ENCODE data around the gene PHB1.

The PHB1 gene

DNA sequence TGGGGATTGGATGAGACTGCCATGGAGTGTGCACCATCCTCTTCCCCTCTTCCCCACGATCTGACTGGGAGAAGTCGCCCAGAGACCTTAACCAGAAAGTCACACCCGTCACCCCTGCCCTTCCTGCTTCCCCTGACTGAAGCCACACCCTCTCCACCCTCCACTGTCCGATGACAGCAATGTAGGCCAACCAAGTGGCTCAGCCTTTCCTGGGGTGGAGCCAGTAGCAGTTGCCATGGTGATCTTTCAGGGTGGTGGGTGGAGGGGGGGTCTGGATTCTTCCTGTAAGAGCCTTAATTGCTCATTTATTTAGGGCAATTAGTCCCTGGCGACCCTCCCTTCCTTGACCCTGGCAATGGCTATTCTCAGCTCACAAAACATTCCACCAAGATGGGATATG, 37.5 kb upstream of the PHB1 start:
- CTCF ChIA-PET = interaction anchor here (2.1 to 11.9 kb wide), 2 partner anchors 16 to 105 kb away, joined by 7 to 84 read pairs; no protein-coding TSS in a partner anchor

DNA sequence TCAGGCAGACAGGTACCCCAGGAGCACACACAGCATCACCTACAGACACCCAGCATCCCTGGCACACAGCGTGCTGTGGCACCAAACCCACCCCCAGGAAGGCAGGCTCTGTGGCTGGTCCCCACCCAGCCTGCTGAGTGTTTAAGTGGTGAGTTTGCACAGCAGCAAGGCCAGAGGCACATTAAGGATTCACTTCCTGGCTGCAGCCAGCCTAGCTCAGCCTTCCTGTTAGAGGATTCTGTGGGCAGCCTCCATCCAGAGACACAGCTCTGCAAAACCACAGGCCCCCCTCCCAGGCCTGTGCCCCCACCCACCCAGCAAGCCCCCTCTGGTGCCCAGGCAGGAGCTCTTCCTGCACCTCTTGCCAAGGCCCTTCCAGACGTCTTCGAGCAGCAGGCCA, 36.1 kb upstream of the PHB1 start:
- TF ChIP-seq, protein P1, sequence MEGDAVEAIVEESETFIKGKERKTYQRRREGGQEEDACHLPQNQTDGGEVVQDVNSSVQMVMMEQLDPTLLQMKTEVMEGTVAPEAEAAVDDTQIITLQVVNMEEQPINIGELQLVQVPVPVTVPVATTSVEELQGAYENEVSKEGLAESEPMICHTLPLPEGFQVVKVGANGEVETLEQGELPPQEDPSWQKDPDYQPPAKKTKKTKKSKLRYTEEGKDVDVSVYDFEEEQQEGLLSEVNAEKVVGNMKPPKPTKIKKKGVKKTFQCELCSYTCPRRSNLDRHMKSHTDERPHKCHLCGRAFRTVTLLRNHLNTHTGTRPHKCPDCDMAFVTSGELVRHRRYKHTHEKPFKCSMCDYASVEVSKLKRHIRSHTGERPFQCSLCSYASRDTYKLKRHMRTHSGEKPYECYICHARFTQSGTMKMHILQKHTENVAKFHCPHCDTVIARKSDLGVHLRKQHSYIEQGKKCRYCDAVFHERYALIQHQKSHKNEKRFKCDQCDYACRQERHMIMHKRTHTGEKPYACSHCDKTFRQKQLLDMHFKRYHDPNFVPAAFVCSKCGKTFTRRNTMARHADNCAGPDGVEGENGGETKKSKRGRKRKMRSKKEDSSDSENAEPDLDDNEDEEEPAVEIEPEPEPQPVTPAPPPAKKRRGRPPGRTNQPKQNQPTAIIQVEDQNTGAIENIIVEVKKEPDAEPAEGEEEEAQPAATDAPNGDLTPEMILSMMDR (IDR thresholded peaks at IDR 0.05; ENCODE audit: insufficient read depth, low read length, missing control alignments) = no peak
- CTCF ChIA-PET = interaction anchor here (0.6 to 11.9 kb wide), 3 partner anchors 14 to 136 kb away, joined by 3 to 84 read pairs (median 7); no protein-coding TSS in a partner anchor
- POLR2A ChIA-PET = interaction anchor here (0.6 kb wide), 1 partner anchor 329 kb away, joined by 3 read pairs; no protein-coding TSS in a partner anchor

More for the DNA sequence above, 37.5 kb upstream of the PHB1 start:
- TF ChIP-seq, protein P1 (IDR thresholded peaks at IDR 0.05; ENCODE audit: insufficient read depth, low read length, missing control alignments) = no peak
- no peak for DNase-seq (ENCODE audit: low read depth, low spot score)
- H3K4me3 ChIP-seq (ENCODE audit: low read depth, low read length) = no peak overlapping the region
- POLR2A ChIA-PET = no interaction called here

DNA sequence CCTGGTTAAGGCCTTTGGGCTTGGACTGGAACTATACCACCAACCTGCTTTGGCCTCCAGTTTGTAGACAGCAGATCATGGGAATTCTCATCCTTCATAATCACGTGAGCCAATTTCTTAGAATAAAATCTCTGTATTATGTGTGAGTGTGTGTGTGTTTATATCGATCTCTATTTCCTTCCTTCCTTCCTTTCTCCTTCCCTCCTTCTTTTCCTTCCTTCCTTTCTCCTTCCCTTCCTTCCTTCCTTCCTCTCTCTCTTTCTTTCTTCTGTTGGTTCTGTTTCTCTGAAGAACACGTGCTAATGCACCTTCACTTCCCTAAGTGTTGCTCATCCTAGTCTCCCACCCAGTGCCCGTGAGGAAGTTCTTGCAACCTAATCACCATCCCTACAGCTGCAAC, 35.5 kb upstream of the PHB1 start:
- TF ChIP-seq, protein P1 (IDR thresholded peaks at IDR 0.05; ENCODE audit: insufficient read depth, low read length, missing control alignments) = no peak
- ChIA-PET CTCF (interaction anchor here (2.1 to 11.9 kb wide), 2 partner anchors 14 to 107 kb away, joined by 7 to 84 read pairs; no protein-coding TSS in a partner anchor), POLR2A (interaction anchor here (0.6 kb wide), 1 partner anchor 329 kb away, joined by 3 read pairs; no protein-coding TSS in a partner anchor)
- no peak overlapping the region for H3K4me3 ChIP-seq (ENCODE audit: low read depth, low read length)
- DNase-seq (ENCODE audit: low read depth, low spot score) = no peak

More for the DNA sequence above, 36.1 kb upstream of the PHB1 start:
- H3K4me3 ChIP-seq (ENCODE audit: low read depth, low read length) = no peak overlapping the region
- no peak for DNase-seq (ENCODE audit: low read depth, low spot score)

DNA sequence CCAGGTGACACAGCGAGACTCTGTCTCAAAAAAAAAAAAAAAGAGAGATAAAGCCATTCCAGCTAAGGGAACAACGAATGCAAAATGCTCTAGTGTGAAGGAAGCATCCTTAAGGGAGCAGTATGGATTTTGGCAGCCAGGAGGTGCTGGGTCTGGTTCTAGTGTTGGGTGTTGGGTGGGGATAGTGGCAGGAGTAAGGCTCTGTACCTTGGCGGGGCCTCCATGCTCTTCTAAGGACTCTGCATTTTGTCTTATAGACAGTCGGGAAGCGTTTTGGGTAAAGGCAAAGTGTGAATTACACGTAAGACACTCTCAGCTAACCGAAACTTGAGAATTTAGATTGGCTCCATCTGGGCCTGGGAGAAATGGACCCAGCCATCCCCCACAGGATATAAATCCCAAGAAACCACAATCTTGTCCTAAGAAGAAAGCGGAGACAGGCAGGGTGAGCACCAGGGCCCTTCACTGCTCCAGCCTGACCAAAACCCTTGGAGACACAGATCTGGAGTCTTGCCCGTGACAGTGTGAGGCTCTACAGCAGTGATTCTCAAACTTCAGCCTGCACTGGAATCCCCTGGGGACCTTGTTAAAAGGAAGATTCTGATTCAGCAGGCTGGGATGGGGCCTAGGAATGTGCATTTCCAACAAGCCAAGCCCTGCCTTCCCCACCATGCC, 33.1 kb upstream of the PHB1 start:
- POLR2A ChIA-PET = no interaction called here
- DNase-seq (ENCODE audit: low read depth, low spot score) = no peak
- TF ChIP-seq, protein P1 (IDR thresholded peaks at IDR 0.05; ENCODE audit: insufficient read depth, low read length, missing control alignments) = no peak
- H3K4me3 ChIP-seq (ENCODE audit: low read depth, low read length) = no peak overlapping the region
- CTCF ChIA-PET = interaction anchor here (1.3 to 3.8 kb wide), 5 partner anchors 13 to 109 kb away, joined by 3 to 22 read pairs (median 6); no protein-coding TSS in a partner anchor

DNA sequence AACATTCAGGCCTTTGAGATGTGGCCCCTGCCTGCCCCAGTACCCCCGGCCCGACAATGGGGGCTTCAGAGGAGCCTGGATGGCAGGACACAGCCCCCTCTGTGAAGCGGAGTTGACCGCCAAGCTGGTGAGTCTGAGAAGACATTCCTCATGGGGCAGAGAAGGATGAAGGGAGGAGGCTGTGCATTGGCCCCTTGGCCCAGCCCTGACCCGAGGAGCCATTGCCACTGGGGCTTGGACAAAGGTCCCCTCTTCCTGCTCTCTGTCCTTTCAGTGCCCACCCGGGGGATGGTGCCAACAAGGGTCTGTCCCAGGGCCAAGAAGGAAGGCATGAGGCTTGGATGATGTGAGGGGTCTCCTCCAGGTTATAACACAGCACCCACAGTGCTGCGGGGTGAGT, 30.9 kb upstream of the PHB1 start:
- ChIA-PET POLR2A (no interaction called here), CTCF (interaction anchor here (3.4 to 3.8 kb wide), 2 partner anchors 11 to 111 kb away, joined by 11 to 22 read pairs; no protein-coding TSS in a partner anchor)
- DNase-seq (ENCODE audit: low read depth, low spot score) = no peak
- H3K4me3 ChIP-seq (ENCODE audit: low read depth, low read length) = no peak overlapping the region
- TF ChIP-seq, protein P1 (IDR thresholded peaks at IDR 0.05; ENCODE audit: insufficient read depth, low read length, missing control alignments) = no peak

DNA sequence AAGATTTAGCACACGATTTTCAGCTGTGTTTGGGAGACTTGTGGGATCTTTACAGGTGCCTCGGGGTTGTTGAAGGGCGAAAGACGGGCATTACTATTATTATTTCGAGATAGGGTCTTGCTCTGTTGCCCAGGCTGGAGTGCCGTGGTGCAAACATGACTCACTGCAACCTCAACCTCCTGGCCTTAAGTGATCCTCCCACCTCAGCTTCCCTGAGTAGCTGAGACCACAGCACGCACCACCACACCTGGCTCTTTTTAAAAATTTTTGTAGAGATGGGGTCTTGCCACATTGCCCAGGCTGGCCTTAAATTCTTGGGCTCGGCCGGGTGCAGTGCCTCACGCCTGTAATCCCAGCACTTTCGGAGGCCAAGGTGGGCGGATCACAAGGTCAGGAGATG, 29.7 kb upstream of the PHB1 start:
- no peak overlapping the region for H3K4me3 ChIP-seq (ENCODE audit: low read depth, low read length)
- no peak for DNase-seq (ENCODE audit: low read depth, low spot score)
- TF ChIP-seq, protein P1 (IDR thresholded peaks at IDR 0.05; ENCODE audit: insufficient read depth, low read length, missing control alignments) = no peak
- ChIA-PET CTCF (interaction anchor here (1.2 to 2.6 kb wide), 4 partner anchors 9 to 112 kb away, joined by 3 to 21 read pairs (median 10); no protein-coding TSS in a partner anchor), POLR2A (no interaction called here)
